Loucy (cell line): ENCODE results near the gene IGF2BP2.

Source experiments
- H2AFZ ChIP-seq: fragments of 200-600 bp; sonication (generic); 2 replicates; pipeline ENCODE4 v1.6.0; 2016; ENCODE audit warnings: antibody characterized with exemption, mild to moderate bottlenecking, low read length, moderate library complexity
- H3F3A ChIP-seq: fragments of 200-600 bp; 2 replicates; pipeline ENCODE4 v1.6.0; 2016; ENCODE audit warnings: antibody characterized with exemption, low read depth, mild to moderate bottlenecking
- H3K27me3 ChIP-seq: fragments of 200-600 bp; sonication (generic); 2 replicates; pipeline ENCODE4 v1.6.1; 2014; ENCODE audit warnings: low read length, mild to moderate bottlenecking; ENCODE audit not compliant: insufficient read depth, poor library complexity, severe bottlenecking
- H3K36me3 ChIP-seq: fragments of 200-600 bp; sonication (generic); 2 replicates; pipeline ENCODE4 v1.6.1; 2016; ENCODE audit warnings: low read length; ENCODE audit not compliant: insufficient read depth
- H3K4me1 ChIP-seq: fragments of 200-600 bp; sonication (generic); 2 replicates; pipeline ENCODE4 v1.5.1; 2014; ENCODE audit warnings: low read length, mild to moderate bottlenecking; ENCODE audit not compliant: insufficient read depth, poor library complexity, severe bottlenecking
- H3K4me2 ChIP-seq: fragments of 200-600 bp; sonication (generic); 2 replicates; pipeline ENCODE4 v1.6.0; 2014; ENCODE audit warnings: antibody characterized with exemption, low read length, low read depth, mild to moderate bottlenecking; ENCODE audit not compliant: poor library complexity, severe bottlenecking
- H3K4me3 ChIP-seq: fragments of 200-600 bp; sonication (generic); 2 replicates; pipeline ENCODE4 v1.5.1; 2014; ENCODE audit warnings: low read length, mild to moderate bottlenecking, mixed read lengths; ENCODE audit not compliant: poor library complexity, severe bottlenecking
- H3K79me2 ChIP-seq: fragments of 200-600 bp; sonication (generic); 2 replicates; pipeline ENCODE4 v1.6.1; 2014; ENCODE audit warnings: low read length; ENCODE audit not compliant: insufficient read depth
- H3K9ac ChIP-seq: fragments of 200-600 bp; sonication (generic); 2 replicates; pipeline ENCODE4 v1.6.0; 2014; ENCODE audit warnings: mild to moderate bottlenecking, low read depth, low read length, moderate library complexity; ENCODE audit not compliant: poor library complexity, severe bottlenecking
- H3K9me2 ChIP-seq: fragments of 200-600 bp; sonication (generic); replicated peaks from 2 replicates; pipeline ENCODE4 v1.6.1; 2016; ENCODE audit warnings: low read depth, low read length, mixed read lengths
- H3K9me3 ChIP-seq: fragments of 200-600 bp; sonication (generic); 2 replicates; pipeline ENCODE4 v1.6.1; 2014; ENCODE audit warnings: mild to moderate bottlenecking, antibody characterized with exemption, low read length, low read depth; ENCODE audit not compliant: insufficient read depth
- H4K20me1 ChIP-seq: fragments of 200-600 bp; sonication (generic); 2 replicates; pipeline ENCODE4 v1.6.0; 2014; ENCODE audit warnings: antibody characterized with exemption, low read length, mild to moderate bottlenecking; ENCODE audit not compliant: insufficient read depth, poor library complexity, severe bottlenecking
- CTCF ChIP-seq: fragments of 200-600 bp; sonication (generic); conservative IDR thresholded peaks from 2 replicates; pipeline ENCODE4 v1.5.1; 2014; ENCODE audit warnings: mild to moderate bottlenecking, antibody characterized with exemption, low read length
- EZH2phosphoT487 ChIP-seq: fragments of 200-600 bp; IDR thresholded peaks from 2 replicates; pipeline ENCODE4 v1.6.1; 2018; ENCODE audit warnings: antibody characterized with exemption, mild to moderate bottlenecking, moderate library complexity, borderline replicate concordance

IGF2BP2 gene

GRCh38 chr3:185820973-185821758 is 3.7 kb downstream of the IGF2BP2 start:
- Histone ChIP-seq H3F3A (no peaks in the 10 kb centered on the region), H3K9me2 (no peaks in the 10 kb centered on the region), H3K9me3 (no peaks in the 10 kb centered on the region), H3K4me3 (no peak overlapping the region), H3K36me3 (no peaks in the 10 kb centered on the region), H2AFZ (no peak overlapping the region), H3K9ac (no peak overlapping the region), H3K27me3 (peaks cover 86% of the 10 kb centered on the region), H4K20me1 (no peaks in the 10 kb centered on the region), H3K4me2 (no peak overlapping the region), H3K4me1 (peaks cover 10% of the 10 kb centered on the region), H3K79me2 (no peaks in the 10 kb centered on the region)
- TF ChIP-seq EZH2phosphoT487, result no peak
- TF ChIP-seq CTCF, result no peak

DNA sequence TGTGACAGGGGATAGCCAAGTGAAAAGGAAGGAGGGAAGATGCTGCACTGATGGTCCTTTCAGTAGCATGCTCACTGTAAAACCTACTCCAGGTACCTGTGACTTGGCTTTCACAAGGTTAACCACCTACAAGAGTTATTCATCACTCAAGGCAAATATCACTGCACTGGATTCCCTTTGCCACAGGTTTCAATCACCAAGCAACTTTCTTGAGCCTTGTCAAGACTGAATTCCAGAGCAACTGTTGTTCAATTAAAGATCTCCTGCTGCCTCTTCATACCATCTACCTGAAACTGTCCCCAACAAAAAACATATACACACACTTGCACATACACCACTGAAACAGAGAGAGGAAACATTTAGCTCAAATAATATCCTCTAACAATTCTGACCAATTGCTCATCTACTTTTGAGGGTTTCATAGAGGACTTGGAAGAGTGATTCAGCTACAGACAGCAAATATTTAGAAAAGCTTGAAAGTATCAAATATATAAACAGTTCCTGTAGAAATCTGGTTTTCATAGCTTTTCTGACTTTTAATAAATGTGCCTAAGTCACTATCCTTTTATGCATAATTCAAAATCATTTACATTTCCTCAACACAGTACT is 6.5 kb downstream of the IGF2BP2 start:
- H3K9ac ChIP-seq, result no peak overlapping the region
- no peak overlapping the region for H2AFZ ChIP-seq
- H3F3A ChIP-seq, result no peaks in the 10 kb centered on the region
- no peak overlapping the region for H3K4me2 ChIP-seq
- H3K9me3 ChIP-seq, result no peaks in the 10 kb centered on the region
- H3K9me2 ChIP-seq, result no peaks in the 10 kb centered on the region
- H4K20me1 ChIP-seq, result no peaks in the 10 kb centered on the region
- TF ChIP-seq EZH2phosphoT487 (no peak), CTCF (no peak)
- peaks cover 65% of the 10 kb centered on the region for H3K27me3 ChIP-seq
- H3K4me3 ChIP-seq, result no peak overlapping the region
- peaks cover 4% of the 10 kb centered on the region for H3K4me1 ChIP-seq
- no peaks in the 10 kb centered on the region for H3K36me3 ChIP-seq
- no peaks in the 10 kb centered on the region for H3K79me2 ChIP-seq

- no peaks in the 10 kb centered on the region for H3K9me2 ChIP-seq
- no peak overlapping the region for H3K4me3 ChIP-seq
- TF ChIP-seq CTCF, result no peak
- TF ChIP-seq EZH2phosphoT487, result no peak
- H3K4me1 ChIP-seq, result no peaks in the 10 kb centered on the region
- no peak overlapping the region for H3K4me2 ChIP-seq
- no peaks in the 10 kb centered on the region for H4K20me1 ChIP-seq
- H3K36me3 ChIP-seq, result no peaks in the 10 kb centered on the region
- H3K27me3 ChIP-seq, result peaks cover 38% of the 10 kb centered on the region
- H2AFZ ChIP-seq, result no peak overlapping the region
- no peaks in the 10 kb centered on the region for H3K79me2 ChIP-seq
- no peaks in the 10 kb centered on the region for H3F3A ChIP-seq
- no peak overlapping the region for H3K9ac ChIP-seq
- H3K9me3 ChIP-seq, result no peaks in the 10 kb centered on the region
These were observed 9.2 kb downstream of the IGF2BP2 start for GRCh38 chr3:185815391-185816282.
